CD4-positive, alpha-beta T cell treated with Interleukin-15 for 1 hour (primary cell): Measurements from ENCODE around the gene SPNS3.

ENCODE experiments used
- DNase-seq: peaks from one replicate; pipeline ENCODE4 v3.0.0-alpha.2; 2020

The SPNS3 gene

GRCh38 chr17:4490637-4491061 lies 56.9 kb downstream of the SPNS3 start:
- no peak for DNase-seq

GRCh38 chr17:4492721-4493561 lies 59.2 kb downstream of the SPNS3 start:
- no peak for DNase-seq

- no peak for DNase-seq
These were observed 63.5 kb downstream of the SPNS3 start for GRCh38 chr17:4497101-4497824.

GRCh38 chr17:4498461-4499397 lies 65.0 kb downstream of the SPNS3 start, which contains the start of gene SPNS2:
TSS of gene SPNS2 (plus strand) at chr17:4498881. CDS start at chr17:4499048, 167 bp downstream.
- peak; percentile 67 for DNase-seq

GRCh38 chr17:4499431-4500190 lies 65.9 kb downstream of the SPNS3 start:
- no peak for DNase-seq

- no peak for DNase-seq
These were observed 66.4 kb downstream of the SPNS3 start for GRCh38 chr17:4500191-4500571.

GRCh38 chr17:4501295-4501949 lies 67.7 kb downstream of the SPNS3 start:
- DNase-seq: no peak

- DNase-seq: no peak
These were observed 68.9 kb downstream of the SPNS3 start for GRCh38 chr17:4502466-4503154.

- DNase-seq: no peak
These were observed 69.7 kb downstream of the SPNS3 start for GRCh38 chr17:4503283-4504025.

GRCh38 chr17:4504188-4504587 lies 70.4 kb downstream of the SPNS3 start:
- DNase-seq: no peak

- no peak for DNase-seq
These were observed 71.4 kb downstream of the SPNS3 start for GRCh38 chr17:4505187-4505586.

- DNase-seq: no peak
These were observed 72.6 kb downstream of the SPNS3 start for GRCh38 chr17:4506175-4506813.

- DNase-seq: no peak
These were observed 73.2 kb downstream of the SPNS3 start for GRCh38 chr17:4506892-4507291.

- DNase-seq: no peak
These were observed 73.8 kb downstream of the SPNS3 start for GRCh38 chr17:4507361-4508111.

- no peak for DNase-seq
These were observed 74.5 kb downstream of the SPNS3 start for GRCh38 chr17:4508207-4508606.

GRCh38 chr17:4509401-4509800 lies 75.7 kb downstream of the SPNS3 start:
- no peak for DNase-seq

- DNase-seq: no peak
These were observed 76.3 kb downstream of the SPNS3 start for GRCh38 chr17:4509923-4510617.

GRCh38 chr17:4510618-4510941 lies 76.8 kb downstream of the SPNS3 start:
- DNase-seq: no peak
